Suppressor macrophage treated with lipopolysaccharide for 4 hours (primary cell): ENCODE data around the gene CDC42BPG.
"Not testable (repeated sequence)": the region's sequence is repeated elsewhere in the genome, so short reads cannot be mapped to it uniquely, and the experiment has no call there.

Experiments used
- DNase-seq: peaks from one replicate; pipeline ENCODE4 v3.0.0-alpha.2; 2020

CDC42BPG gene

DNA sequence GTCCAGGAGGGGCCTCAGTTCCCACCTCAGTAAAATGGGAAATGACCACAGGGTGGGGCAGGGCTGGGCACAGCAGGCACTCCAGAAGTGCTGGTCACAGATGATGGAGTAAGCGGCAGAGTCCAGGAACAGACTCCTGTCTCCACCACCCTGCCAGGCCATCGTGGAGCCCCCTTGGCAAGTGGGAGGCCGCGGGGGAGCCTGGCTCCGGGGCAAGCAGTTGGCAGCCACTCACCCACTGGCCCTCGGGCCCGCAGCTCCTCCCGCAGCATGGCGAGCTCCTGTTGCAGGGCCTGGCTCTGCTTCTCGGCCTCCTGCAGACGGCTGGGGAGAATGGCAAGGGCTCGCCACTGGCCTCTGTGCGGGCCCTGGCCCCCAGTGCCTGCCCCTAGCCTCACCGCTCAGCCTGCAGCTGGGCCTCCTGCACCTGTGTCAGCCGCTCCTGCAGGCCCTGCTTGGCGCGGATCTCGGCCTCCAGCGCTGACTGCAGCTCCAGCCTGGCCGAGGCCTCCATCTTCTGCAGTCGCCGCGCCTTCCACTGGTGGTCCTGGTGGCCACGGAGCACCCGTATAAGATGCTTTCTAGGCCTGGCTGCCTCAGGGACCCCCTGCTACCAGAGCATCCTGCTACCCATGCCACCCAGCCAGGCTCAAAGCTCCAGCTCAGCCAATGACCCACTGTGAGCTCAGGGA is 10.3 kb downstream of the CDC42BPG start:
- no peak for DNase-seq

DNA sequence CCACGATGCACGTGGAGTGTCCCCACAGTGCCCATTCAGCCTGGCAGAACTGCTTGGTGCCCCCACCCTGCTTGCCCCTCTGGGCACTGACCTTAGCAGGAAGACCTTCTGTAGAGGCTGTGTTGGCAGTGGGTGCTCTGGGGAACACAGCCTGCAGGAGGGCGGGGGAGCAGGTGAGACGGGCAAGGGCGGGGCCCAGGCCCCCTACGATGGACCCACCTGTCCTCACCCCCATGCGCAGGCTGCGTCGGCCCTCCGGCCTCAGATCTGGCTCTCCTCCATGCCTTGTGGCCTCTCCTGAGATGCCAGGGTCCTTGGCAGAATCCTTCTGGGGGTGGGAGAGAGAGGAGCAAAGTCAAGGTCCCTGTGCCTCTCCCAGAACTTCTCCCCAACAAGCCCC is 10.9 kb downstream of the CDC42BPG start:
- no peak for DNase-seq

DNA sequence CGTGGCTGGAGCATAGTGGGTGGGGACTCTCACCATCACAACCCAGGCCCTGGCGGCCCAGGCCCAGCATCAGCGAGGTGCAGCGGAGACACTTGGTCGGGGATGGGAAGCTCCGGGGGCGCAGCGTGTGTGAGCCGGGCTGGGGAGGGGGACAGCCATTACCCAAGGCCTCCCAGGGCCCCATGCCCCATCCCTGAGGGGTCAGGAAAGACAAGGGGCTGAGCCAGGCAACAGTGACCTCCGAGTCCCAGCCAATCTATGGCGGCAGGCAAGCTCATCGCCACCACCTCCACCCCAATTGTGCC is 11.3 kb downstream of the CDC42BPG start:
- DNase-seq, result no peak

DNA sequence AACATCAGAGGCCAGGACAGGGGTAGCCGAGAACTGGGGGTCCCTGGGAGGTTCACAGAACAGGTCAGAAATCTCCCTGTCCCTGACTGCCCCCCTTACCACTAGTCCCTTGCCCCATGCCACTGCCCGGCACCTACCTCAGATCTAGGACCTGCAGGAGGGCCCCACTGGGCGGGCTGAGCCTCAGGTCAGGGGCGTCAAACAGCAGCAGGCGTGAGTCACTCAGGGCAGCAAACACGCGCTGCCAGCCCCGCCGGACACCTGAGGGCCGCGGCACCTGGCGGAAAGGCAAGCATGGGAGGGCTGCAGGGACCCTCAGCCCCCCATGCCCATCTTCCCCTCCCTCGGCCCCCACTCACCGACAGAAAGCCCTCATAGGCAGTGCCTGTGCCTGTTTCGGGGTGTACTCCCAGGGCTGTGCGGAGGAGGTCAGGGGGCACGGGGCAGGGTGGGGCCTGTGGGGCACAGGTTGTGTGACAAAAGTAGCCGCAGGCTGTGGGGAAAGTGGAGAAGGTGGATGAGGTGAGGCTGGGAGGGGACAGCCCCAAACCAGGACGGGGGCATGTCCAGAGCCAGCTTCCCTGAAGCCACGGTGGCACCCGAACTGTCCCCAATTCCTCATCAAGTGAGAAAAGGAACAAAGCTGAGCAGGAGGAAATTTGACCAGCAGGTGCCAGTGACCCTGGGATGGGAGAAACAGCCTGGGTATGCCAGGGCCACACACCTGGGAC is 11.8 kb downstream of the CDC42BPG start:
- no peak for DNase-seq

DNA sequence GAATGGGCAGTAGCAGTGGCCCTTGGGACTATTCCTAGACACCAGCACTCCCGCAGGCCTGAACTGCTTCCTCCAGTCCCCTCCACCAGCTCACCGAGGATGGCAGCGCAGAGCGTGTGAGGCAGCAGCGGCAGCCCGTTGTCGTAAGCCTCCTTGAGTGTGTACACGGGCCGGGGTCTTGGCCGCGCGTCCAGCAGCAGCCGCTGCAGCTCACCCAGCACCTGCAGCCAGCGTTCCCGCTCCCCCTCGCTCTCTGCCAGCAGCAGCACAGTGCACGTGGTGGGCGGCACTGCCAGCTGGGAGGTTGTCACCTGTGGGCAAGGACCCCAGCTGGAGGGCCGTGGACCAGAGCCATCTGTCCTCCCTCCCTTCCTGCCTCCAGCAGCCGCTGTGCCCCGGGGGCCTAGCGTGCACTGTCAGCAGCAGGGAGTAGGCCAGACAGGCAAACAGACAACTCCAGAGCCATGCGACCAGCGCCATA is 13.0 kb downstream of the CDC42BPG start:
- DNase-seq, result no peak

DNA sequence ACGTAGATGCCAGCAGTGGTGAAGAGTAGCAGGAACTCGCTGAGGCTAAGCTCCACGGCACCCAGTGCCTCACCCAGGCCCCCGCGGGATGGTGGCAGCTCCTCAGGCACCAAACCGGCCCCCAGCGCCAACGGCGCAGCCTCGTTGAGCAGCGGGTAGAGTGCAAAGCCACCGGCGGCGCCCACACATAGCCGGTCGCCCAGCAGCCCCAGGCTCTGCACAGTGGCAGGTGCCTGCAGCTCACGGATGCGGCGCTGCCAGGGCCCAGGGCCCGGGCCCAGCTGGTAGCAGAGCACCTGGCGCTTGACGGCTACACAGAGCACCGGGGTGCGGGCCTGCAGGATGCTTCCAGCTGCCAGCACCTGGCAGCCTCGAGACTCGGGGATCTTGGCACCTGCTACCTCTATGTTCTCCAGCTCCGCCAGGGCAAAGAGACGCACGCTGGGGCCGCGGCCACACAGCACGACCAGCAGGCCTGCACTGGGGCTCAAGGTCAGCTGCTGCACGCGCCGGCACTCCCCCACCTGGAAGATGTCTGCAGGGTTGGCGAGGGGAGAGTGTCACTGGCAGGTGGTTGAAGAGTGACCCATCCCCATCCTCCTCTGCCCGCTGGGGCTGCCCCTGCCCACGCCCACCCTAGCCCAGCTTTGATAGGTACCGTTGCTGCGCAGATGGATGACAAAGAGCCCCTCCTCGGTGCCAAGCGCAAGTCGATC is 14.8 kb downstream of the CDC42BPG start:
- no peak for DNase-seq

DNA sequence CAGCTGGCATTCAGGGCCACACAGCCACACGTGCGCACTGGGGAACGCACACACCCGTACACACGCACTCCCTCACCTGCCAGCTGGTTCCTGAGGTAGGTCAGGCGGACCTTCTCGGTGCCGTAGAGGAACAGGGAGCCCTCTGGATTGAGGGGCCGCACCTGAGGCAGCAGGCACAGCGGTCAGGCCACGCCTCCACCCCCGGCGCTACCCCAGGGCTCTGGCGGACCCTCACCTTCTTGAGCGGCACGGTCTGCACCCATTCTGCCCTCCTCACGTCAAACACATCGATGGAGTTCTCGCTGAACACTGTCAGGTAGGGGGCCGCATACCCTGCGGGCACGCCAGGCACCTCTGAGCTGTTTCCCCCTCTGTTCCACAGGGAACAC is 17.0 kb downstream of the CDC42BPG start:
- DNase-seq, result no peak

DNA sequence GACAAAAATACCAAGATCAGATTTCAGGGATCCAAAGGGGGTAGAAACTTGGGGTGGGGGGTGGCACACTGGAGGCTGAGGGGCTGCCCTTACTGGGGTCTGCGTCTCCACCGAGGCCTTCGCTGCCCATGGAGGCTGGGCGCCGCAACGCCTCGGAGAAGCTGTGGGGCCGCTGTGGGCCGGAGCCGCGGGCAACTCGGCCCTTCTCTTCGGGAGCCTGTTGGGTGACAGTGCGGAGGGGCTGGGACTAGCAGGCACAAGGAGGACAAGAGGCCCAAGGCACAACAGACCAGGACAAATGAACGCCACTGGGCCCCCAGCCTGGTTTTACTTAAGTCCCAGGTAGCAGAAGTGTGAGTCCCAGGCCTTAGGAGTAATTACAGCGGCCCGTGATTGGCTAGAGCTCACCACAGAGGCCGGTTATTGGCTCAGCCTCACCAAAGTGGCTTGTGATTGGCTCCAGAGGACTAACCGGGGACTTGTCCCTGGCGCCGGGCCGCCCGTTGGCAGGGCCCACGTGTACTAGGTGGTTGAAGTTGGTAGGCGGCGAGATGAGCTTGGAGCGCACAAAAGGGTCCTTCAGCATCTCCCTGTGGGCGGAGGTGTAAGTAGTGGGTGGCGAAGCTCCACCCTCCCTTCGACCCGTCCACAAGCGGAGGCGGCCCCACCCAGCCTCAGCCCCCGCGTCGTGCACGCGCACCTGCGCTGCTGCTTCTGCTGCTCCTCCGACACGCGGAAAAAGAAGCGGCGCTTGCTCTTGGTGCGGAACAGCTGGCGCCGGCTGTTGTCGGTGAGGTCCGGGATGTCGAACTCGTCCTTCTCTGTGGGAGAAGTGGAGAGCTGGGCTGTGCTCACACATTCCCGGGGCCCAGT is 17.6 kb downstream of the CDC42BPG start:
- no peak for DNase-seq

DNA sequence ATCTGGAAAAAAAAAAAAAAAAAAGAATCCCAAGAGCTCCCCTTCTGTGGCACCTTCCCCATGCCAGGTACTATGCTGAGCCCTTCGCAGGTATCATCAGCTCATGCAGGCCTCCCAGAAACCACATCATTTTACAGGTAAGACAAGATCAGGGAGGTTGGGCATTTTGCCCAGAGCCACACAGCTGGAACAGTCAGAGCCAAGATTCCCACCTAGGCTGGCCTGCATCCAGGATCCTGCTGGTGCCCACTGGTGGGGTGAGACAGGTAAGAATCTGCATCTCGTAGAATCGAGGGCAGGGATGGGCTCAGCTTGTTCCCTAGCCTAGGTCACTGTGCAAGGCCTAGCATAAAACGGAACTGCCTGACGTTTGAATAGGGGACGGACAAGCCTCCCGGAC is 18.4 kb downstream of the CDC42BPG start:
- no peak for DNase-seq

DNA sequence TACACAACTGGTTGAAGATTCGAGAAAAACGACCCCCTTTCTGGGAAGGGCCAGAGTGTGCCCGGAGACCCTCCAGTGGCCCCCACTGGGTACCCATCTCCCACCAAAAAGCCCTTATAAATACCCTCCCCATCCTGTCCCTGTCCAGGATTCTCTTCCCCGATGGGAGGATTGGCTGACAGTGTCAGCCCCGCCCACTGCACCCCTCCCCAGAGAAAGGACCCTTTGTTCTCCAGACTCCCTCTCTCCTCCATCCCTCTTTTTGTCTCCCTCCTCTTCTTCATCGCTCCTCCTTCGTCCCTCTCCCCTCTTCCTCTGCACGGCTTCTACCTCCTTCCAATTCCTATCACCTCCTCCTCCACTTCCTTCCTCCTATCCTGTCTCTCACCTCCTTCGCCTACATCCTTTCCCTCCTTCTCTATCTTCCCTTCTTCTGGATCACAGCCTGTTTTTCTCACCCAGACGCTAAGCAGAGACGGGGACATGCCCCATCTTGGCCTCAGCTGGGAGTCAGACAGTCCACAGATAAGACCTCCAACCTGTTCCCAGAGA is 20.8 kb downstream of the CDC42BPG start:
- DNase-seq, result no peak

DNA sequence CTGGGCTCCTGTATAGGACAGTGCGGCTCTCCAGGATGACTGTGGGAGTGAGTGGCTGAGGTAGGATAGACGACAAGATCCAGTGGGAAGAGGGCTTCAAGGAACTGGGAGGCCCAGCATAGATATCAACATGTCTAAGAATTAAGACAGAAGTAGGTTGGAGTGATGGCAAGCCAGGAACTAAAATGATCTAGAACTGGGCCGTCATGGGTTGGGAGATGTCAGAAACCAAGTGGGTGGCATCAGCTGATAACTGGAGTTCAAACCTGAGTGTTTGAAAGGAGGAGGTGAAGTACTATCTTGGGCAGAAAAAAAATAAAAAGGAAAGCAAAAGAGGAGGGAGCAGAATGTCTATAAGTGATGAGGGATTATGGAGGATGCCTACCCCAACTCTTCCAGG is 27.0 kb downstream of the CDC42BPG start:
- no peak for DNase-seq

DNA sequence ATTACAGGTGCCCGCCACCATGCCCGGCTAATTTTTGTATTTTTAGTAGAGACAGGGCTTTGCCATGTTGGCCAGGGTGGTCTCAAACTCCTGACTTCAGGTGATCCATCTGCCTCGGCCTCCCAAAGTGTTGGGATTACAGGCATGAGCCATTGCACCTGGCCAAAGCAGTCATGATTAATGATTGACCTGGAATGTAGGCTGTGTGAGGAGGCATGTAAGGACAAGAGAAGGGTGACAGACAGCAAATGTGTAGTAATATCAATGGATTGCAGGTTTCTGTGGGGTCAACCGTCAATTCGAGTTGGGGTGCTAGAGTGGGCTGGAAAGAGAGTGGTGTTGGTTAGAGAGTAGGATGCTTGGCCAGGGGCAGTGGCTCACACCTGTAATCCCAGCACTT is 29.0 kb downstream of the CDC42BPG start:
- DNase-seq, result not testable (repeated sequence)

DNA sequence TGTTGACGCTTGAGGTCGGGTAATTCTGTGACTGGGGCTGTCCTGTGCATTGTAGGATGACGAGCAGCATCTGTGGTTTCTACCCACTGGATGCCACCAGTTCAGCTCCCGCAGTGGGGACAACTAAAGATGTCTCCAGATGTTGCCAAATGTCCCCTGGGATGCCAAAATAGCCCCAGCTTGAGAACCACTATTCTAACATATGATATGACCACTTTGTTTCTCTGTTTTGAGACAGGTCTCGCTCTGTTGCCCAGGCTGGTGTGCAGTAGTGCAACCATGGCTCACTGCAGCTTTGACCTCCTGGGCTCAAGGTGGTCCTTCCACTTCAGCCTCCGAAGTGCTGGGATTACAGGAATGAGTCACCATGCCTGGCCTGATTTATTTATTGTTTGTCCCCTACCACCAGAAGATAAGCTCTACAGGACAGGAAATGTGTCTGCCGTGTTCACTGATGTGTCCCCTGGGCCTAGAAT is 29.7 kb downstream of the CDC42BPG start:
- DNase-seq, result no peak

DNA sequence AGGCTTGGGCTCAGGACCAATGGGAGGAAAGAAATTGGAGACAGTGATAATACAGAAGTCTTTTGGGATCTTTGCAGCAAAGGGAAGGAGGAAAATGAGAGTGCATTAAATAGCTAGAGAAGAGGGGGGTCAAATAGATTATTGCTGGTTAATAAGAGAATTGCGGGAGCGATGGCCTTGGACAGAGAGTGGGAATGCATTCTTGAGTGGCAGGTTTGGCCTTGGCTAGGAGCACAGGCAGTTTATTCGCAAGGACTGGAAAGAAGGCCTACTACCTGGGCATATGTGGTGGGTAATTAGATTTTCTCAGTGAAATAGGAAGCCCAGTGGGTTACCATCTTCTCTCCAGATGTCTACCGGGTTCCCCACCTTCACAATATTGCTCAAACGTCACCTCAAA is 30.6 kb downstream of the CDC42BPG start:
- no peak for DNase-seq

DNA sequence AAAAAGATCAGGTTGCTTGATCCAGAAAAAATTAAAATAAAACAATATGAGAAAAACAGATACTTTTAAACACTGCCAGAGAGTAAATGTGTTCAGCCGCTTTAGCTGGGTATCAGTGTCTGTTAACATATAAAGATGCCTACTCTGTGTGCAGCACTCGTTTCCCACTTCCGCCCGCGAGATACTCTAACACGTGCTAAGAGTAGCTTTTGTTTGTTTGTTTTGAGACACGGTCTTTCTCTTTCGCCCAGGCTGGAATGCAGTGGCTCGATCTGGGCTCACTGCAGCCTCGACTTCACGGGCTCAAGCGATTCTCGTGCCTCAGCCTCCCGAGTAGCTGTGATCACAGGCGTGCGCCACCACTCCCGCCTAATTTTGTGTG is 33.6 kb downstream of the CDC42BPG start:
- no peak for DNase-seq

DNA sequence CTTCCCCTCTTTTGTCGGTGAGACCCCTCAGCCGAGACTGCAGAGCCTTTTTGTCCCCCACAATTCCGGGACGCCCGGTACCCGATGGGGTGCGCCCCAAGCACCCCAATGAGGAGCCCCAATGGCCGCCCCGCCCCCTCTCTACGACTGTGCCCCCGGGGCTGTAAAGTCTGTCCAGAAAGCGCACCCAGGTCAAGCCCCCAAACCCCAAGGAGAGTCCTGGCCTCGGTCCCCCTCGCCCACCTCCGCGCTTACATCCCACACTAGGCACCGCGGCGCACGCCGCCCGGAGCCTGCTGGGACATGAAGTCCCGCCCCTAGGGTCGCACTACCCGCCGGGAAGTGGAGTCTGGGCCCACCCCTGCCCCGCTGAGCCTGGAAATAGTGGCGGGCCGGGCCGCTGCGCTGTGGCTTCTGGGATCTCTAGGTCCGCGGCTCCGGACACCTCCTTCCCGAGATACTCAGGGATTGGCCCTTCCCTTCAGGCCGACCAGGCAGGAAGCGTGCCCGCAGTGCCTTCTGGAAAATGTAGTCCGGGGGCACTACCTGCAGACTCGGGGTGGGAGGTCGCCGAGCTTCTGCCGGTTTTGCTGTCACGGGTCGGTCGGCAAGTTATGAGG is 34.1 kb downstream of the CDC42BPG start, which contains the start of gene MEN1:
Gene MEN1, minus strand, starts transcription at position 281 of the 620 bp plus-strand sequence. CDS start 442 bp downstream, outside the sequence.
- peak; percentile 94 for DNase-seq

DNA sequence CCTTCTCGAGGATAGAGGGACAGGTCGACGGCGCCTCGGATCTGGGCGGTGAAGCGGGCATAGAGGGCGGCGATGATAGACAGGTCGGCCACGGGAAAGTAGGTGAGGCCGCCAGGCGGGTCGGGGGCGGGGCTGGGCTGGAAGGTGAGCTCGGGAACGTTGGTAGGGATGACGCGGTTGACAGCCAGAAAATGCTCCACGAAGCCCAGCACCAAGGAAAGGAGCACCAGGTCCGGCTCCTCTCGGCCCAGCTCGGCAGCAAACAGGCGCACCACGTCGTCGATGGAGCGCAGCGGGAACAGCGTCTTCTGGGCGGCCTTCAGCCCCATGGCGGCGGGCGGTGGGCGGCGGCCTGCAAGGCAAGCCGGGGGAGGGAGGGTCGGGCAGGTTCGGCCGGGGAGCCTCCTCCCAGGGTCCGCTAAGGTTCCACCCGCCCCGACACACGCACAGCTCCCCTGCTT is 34.6 kb downstream of the CDC42BPG start:
- no peak for DNase-seq

DNA sequence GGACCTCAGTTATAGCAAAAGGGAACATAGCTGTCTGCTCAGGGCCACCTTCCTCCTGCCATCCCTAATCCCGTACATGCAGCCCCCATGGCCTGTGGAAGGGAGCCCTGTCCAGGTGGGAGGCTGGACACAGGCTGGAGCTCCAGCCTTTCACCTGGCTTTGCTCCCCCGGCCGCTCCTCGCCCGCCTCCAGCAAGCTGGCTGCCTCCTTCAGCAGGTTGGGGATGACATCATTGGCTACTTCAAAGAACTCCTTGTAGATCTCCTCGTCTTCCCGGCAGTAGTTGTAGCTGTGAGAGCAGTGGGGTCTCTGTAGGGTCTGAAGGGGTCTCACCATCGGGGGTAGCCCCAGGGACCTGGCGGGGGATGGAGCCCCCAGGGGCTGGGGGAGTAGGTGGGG is 39.0 kb downstream of the CDC42BPG start:
- no peak for DNase-seq

DNA sequence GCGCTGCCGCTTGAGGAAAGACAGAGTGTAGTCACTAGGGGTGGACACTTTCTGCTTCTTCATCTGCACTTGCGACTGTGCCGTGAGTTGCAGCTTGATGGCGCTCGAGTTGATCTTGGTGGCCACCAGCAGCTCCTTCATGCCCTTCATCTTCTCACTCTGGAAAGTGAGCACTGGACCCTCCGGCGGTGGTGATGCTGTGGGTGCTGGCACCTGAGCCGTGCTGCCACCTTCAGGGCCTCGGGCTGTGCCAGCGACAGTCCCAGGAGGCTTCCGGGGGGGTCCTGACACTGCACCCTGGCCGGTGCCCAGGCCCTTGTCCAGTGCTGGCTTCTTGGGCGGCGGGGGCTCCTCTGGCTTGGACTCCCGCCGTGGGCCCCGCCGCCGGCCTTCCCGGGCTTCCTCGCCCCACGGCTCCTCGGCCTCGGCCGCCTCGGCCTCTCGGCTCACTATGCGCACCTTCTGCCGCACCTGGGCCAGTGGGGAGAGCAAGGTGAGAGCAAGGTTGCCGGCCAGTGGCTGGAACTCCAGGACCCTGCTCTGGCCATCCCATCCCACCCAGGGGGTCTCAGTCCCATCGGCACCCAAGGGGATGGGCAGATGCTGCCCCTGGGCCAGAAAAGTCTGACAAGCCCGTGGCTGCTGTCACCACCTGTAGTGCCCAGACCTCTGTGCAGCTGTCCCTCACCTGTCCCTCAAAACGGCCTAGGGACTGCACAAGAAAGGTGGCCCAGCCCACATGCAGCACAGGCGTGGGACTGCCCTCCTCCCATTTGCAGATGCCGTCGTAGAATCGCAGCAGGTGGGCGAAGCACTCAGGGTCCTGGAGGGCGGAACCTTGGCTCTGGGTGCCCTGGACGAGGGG is 39.9 kb downstream of the CDC42BPG start:
- no peak for DNase-seq

DNA sequence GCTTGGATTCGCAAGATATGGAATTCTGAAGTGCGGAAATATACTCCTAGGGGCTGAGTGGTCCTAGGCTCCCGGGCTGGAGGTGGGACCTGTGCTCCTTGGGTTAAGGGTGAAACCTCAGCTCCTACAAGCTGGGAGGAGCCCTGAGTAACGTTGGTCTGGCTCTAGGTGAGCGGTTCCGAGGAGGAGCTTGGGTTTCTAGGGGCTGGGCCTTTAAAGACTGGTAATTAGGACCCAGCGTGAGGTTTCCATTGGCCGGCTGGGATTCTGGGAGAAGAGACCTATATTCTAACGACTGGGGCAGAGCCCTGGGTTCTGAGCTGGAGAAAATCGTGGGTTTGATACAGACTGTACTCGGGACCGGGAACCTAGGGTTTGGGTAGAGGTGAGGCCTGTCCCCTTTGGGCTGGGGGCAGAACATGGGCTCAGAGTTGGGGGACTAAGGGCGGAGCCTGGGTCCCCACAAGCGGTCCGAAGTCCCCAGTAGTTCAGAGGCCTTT is 40.6 kb downstream of the CDC42BPG start:
- no peak for DNase-seq
